Osteoblast (primary cell): ENCODE results near the gene MYOZ2. TPM values are rescaled to one million over a fixed set of nuclear protein-coding genes. Genes with fewer than 3 reads are reported as not detected.

Source experiments
- DNase-seq: peaks from one replicate; pipeline ENCODE4 v3.0.0; 2011; ENCODE audit warnings: low spot score, mixed read lengths; ENCODE audit not compliant: insufficient read length; ENCODE audit errors: missing footprints
- H2AFZ ChIP-seq: 2 replicates; pipeline ENCODE4 v1.6.0; 2011; ENCODE audit warnings: mild to moderate bottlenecking, low read length
- H3K27ac ChIP-seq: 2 replicates; pipeline ENCODE4 v1.5.1; 2011; ENCODE audit warnings: mild to moderate bottlenecking, low read depth, low read length, moderate library complexity
- H3K27me3 ChIP-seq: 2 replicates; pipeline ENCODE4 v1.6.0; 2012; ENCODE audit warnings: mild to moderate bottlenecking, control low read depth, inconsistent platforms, low read length, moderate library complexity; ENCODE audit not compliant: insufficient read depth
- H3K36me3 ChIP-seq: 2 replicates; pipeline ENCODE4 v1.5.1; 2011; ENCODE audit warnings: mild to moderate bottlenecking, low read length, control low read depth, moderate library complexity; ENCODE audit not compliant: insufficient read depth
- H3K4me1 ChIP-seq: 2 replicates; pipeline ENCODE4 v1.5.1; 2011; ENCODE audit warnings: mild to moderate bottlenecking, low read length, control low read depth, moderate library complexity; ENCODE audit not compliant: insufficient read depth
- H3K4me2 ChIP-seq: 2 replicates; pipeline ENCODE4 v1.6.0; 2011; ENCODE audit warnings: mild to moderate bottlenecking, low read length; ENCODE audit not compliant: insufficient read depth
- H3K4me3 ChIP-seq: fragments of 200-600 bp; sonication (generic); 3 replicates; pipeline ENCODE4 v1.5.1; 2012; ENCODE audit warnings: mild to moderate bottlenecking, low read length, inconsistent platforms; ENCODE audit not compliant: insufficient read depth
- H3K79me2 ChIP-seq: 2 replicates; pipeline ENCODE4 v1.6.0; 2012; ENCODE audit warnings: mild to moderate bottlenecking, low read length, control low read depth, inconsistent platforms; ENCODE audit not compliant: insufficient read depth
- H3K9me3 ChIP-seq: 2 replicates; pipeline ENCODE4 v1.5.1; 2011; ENCODE audit warnings: low read depth, low read length, control low read depth
- H4K20me1 ChIP-seq: 2 replicates; pipeline ENCODE4 v1.6.0; 2012; ENCODE audit warnings: mild to moderate bottlenecking, low read length, control low read depth; ENCODE audit not compliant: insufficient read depth
- CTCF ChIP-seq: IDR thresholded peaks from 2 replicates; pipeline ENCODE4 v1.5.1; 2011; ENCODE audit warnings: mild to moderate bottlenecking, low read depth, low read length, moderate library complexity; ENCODE audit errors: extremely low read depth
- total RNA-seq: library from RNA; depleted of rRNA; stranded (reverse); fragments of >200 nt; gene quantifications from 2 replicates; pipeline ENCODE4 v1.2.3, GENCODE V29; 2012

Gene MYOZ2
- total RNA-seq, 1 donor, result 0.36 TPM

DNA sequence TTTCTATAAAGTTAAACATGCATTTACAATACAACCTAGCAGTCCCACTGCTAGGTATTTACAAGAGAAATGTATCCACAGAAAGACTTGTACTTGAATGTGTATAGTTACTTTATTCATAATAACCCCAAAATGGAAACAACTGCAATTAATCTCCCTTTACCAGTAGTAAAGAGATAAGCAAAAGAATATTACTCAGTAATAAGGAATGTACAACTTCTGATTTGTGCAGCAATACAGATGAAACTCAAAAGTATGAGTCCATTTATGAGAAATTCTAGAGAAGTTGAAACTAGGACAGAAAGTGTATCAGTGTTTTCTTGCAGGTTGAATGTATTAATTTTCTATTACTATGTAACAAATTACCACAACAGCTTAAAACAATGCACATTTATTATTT lies 92.1 kb downstream of the MYOZ2 start:
- Histone ChIP-seq H3K79me2 (peaks cover 33% of the 10 kb centered on the region), H4K20me1 (no peaks in the 10 kb centered on the region), H3K27me3 (no peaks in the 10 kb centered on the region), H2AFZ (no peak overlapping the region), H3K4me1 (peaks cover 7% of the 10 kb centered on the region), H3K27ac (no peak overlapping the region), H3K36me3 (peaks cover 7% of the 10 kb centered on the region), H3K9me3 (no peaks in the 10 kb centered on the region), H3K4me3 (no peak overlapping the region), H3K4me2 (no peak overlapping the region)
- TF ChIP-seq CTCF, result no peak
- DNase-seq, result no peak

DNA sequence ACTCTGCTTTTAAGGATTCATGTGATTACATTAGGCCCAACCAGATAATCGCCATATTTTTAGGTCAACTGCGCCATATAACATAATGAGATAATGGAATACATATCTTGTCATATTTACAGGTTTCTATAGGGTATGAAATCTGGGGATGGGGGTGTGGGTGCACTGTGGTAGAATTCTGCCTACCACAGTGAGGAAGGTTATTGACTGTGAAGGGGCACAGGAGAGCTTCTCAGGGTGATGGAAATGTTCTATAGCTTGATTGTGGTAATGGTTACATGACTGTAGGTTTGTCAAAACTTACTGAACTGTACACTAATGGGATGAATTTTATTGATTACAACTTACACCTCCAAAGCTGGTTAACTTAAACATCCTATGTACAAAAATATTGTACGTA lies 92.8 kb downstream of the MYOZ2 start:
- H3K4me2 ChIP-seq, result no peak overlapping the region
- H3K4me3 ChIP-seq, result no peak overlapping the region
- peaks cover 7% of the 10 kb centered on the region for H3K36me3 ChIP-seq
- no peak for TF ChIP-seq CTCF
- DNase-seq, result no peak
- peaks cover 33% of the 10 kb centered on the region for H3K79me2 ChIP-seq
- H4K20me1 ChIP-seq, result no peaks in the 10 kb centered on the region
- H3K9me3 ChIP-seq, result no peaks in the 10 kb centered on the region
- H3K27ac ChIP-seq, result no peak overlapping the region
- H3K4me1 ChIP-seq, result peaks cover 9% of the 10 kb centered on the region
- H3K27me3 ChIP-seq, result no peaks in the 10 kb centered on the region
- no peak overlapping the region for H2AFZ ChIP-seq

GRCh38 chr4:119229908-119230687 lies 94.5 kb downstream of the MYOZ2 start:
- H3K4me2 ChIP-seq, result no peak overlapping the region
- no peaks in the 10 kb centered on the region for H3K27me3 ChIP-seq
- no peaks in the 10 kb centered on the region for H3K9me3 ChIP-seq
- peaks cover 40% of the 10 kb centered on the region for H3K79me2 ChIP-seq
- H3K4me1 ChIP-seq, result peaks cover 14% of the 10 kb centered on the region
- no peak for TF ChIP-seq CTCF
- peaks cover 7% of the 10 kb centered on the region for H3K36me3 ChIP-seq
- no peak overlapping the region for H2AFZ ChIP-seq
- no peaks in the 10 kb centered on the region for H4K20me1 ChIP-seq
- no peak overlapping the region for H3K4me3 ChIP-seq
- no peak for DNase-seq
- no peak overlapping the region for H3K27ac ChIP-seq

- Histone ChIP-seq H3K9me3 (no peaks in the 10 kb centered on the region), H3K4me3 (no peak overlapping the region), H3K36me3 (peaks cover 18% of the 10 kb centered on the region), H2AFZ (no peak overlapping the region), H3K4me2 (no peak overlapping the region), H4K20me1 (no peaks in the 10 kb centered on the region), H3K27me3 (no peaks in the 10 kb centered on the region), H3K27ac (no peak overlapping the region), H3K79me2 (peaks cover 42% of the 10 kb centered on the region), H3K4me1 (peaks cover 14% of the 10 kb centered on the region)
- DNase-seq, result no peak
- TF ChIP-seq CTCF, result no peak
Observed at GRCh38 chr4:119231491-119231890, 95.9 kb downstream of the MYOZ2 start.
